Measurements from ENCODE around the gene ZCCHC24.

Gene ZCCHC24

DNA sequence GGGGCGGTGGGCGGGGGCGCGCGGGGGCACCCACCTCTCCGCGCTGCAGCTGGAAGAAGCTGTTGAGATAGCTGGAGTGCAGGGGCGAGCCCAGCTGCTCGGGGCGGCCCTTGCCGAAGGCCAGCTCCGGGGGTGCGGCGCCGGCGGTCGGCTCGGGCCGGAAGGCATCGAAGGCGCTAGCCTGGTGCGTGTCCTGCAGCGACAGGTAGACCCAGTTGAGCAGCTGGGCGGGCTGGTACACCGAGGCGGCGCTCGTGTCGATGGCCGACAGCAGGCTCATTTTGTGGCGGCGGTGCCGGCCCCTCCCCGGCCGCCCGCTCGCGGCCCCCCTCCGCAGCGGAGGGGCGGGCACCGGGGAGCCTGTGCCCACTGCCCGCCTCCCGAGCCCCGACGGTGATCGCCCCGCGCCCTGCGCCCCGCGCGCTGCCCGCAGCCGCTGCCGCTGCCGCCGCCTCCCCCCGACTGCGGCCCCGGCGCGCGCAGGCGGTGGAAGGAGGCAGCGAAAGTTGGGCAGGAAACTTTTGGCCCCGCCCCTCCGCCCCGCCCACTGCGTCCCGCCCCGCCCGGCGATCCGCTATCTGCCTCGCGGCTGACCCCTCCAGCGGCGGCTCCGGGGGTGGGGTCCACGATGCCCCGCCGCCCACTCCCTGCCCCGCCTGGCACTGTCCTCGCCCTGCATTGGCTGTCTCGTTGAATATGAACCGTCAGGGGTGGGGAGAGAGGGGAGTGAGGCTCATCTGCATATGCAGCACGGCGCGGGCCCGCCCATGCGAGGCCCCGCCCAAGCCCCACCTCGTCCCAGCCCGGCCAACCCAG lies at the start of gene ZCCHC24:
Gene ZCCHC24 (minus strand): TSS at position 464 of the 816 bp plus-strand sequence. CDS start 184 bp downstream, at position 280.
- peak; percentile 90 for DNase-seq (ENCODE audit: low read depth)

DNA sequence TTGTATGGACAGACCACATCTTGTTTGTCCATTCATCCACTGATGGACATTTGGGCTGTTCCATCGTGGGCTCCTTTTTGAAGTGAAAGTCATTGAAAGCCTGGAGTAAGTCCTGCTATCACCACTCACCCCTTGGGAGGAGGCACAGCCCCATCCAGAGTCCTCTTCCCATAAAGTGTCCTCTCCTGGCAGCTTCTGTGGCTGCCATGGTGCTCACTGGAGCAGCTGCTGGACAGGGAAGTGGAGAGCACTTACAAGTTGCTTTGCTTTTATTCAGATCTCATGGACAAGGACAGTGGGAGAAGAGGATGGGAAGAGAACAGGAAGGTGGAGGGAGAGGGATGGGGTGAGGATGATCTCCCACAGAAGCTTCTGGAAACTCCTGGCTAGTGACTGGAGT lies 48.4 kb upstream of the ZCCHC24 start:
- DNase-seq (ENCODE audit: low read depth), result no peak

DNA sequence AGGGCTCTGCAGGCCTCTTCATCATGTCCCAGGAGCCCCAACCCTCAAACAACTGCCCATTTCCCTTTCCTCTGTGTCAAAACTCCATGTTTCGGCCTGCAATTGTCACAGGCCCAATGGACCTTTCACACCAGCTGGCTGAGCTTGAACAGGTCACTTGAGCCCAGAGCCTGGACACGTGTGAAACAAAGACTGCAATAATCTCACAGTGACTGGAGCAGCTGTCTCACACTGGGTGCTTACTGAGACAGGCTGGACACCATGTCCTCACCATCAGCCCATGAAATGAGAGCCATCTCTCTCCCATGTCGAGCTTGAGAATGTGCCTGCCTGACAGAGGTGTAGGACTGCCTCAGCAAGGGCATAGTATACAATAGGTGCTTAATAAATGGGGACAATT lies 47.4 kb upstream of the ZCCHC24 start:
- no peak for DNase-seq (ENCODE audit: low read depth)

DNA sequence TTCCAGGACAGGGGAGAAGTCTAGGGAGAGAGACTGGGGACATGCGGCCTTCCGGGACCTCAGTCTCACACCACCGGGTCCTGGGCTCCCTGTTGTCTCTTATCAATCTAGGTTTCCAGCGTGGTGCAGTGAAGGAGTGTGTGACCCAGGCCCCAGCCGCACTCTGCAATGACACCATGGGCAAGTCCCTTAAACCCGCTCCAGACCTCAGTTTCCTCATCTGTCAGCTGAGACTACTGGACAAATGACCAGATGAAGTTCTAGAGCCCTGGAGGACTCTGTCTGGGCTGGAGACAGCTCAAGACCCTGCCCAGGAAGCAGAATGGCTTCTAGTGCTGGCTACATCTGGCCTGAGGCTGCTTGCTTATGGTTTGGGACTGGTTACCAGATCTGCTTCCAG lies 46.8 kb upstream of the ZCCHC24 start:
- DNase-seq (ENCODE audit: low read depth), result no peak

DNA sequence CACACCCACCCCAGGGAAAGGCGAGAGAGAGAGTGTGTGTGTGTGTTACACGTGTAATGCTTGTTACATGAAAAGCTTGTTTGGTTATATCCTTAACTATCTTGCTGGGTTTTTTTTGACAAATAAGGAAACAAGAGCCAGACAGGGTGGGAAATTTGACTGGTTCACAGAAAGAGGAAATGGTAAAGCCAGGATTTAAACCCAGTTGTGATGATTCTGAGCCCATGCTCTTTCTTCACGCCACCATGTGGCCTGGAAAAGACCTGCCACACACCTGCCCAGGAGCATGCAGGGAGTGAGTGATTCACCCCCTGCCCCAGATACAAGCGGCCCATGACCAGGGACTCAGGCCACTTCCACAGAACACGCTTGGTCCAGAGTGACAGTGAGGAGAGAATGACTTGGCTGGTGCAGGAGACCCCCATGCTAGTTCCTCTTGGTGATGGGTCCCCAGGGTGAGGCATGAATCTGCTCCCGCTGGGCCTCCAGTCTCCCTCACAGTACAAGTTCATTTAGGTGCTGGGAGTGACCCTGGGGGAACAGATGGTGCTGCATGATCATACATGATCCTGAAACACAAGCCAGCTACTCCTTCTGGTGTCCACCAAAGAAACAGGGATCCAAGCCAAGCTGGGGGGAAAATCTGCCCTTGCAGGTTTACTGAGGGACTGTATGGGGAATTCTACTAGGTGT lies 45.9 kb upstream of the ZCCHC24 start:
- no peak for DNase-seq (ENCODE audit: low read depth)

DNA sequence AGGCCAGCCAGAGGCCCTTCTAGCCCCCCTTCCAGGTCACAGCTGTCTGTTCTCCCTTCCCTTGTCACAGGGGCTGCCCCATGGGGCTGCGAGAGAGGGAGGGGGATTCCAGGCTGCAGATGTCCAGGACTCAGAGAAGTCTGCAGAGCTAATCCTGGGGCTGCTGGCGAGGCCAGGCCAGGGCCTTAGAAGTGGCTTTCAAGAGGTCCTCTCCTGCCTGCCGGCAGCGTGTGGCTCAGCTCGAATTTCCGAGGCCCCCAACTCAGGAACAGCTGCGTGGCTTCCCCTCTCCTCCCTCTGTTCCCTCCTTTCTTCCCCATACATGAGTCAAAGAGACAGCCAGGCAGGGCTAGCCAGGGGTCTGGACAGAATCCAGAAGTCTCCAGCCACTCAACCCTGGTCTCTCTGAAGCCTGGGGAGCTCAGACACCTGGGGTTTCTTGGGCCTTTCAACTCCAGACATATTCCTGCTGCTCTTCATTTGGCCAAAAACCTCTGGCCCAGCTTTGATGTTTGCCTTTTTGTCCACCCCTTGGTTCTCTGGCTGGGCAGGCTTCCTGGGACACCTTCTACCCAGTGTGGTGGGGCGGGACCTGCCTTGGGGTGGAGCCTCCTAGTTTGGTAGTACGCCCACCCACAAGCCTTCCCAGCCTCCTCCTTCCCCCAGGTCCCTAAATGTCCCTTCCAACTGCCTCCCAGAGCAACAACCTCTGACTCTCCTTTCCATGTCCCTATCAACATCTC lies 45.1 kb upstream of the ZCCHC24 start:
- no peak for DNase-seq (ENCODE audit: low read depth)

DNA sequence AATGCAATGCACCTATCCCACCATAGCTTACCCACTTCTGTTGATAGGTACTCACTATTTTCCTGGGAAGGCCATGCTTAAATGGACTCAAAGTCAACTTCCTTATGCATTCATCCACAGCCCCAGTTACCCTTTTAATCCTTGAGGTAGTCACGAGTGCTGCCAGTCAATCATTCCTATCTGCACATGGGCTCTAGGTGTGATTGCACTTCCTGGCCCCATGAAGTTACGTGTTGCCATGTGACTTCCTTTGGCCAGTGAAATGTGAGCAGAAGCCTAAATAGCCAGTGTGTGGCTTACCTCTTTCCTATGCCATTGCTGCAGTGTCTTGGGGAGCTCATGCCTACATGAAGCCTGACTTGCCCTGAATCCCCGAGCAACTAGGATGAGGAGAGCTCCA lies 43.4 kb upstream of the ZCCHC24 start:
- no peak for DNase-seq (ENCODE audit: low read depth)

DNA sequence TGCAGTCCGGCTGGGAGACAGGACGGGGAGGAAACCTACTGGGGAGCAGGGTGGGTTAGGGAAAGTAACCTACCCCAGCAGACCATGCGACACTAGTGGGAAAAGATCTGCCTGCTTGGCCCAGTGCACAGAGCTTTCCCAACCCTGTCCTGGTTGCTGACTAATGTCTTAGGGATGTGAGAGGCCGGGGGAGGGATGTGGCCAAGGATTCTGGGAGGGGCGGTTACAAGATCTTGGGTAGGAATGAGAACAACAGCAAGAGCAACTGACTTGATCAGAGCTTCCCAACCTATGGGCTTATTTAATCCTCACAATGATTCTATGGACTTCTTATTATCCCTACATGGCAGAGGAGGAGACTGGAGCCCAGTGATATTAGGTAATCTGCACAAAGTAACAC lies 42.9 kb upstream of the ZCCHC24 start:
- DNase-seq (ENCODE audit: low read depth), result no peak

DNA sequence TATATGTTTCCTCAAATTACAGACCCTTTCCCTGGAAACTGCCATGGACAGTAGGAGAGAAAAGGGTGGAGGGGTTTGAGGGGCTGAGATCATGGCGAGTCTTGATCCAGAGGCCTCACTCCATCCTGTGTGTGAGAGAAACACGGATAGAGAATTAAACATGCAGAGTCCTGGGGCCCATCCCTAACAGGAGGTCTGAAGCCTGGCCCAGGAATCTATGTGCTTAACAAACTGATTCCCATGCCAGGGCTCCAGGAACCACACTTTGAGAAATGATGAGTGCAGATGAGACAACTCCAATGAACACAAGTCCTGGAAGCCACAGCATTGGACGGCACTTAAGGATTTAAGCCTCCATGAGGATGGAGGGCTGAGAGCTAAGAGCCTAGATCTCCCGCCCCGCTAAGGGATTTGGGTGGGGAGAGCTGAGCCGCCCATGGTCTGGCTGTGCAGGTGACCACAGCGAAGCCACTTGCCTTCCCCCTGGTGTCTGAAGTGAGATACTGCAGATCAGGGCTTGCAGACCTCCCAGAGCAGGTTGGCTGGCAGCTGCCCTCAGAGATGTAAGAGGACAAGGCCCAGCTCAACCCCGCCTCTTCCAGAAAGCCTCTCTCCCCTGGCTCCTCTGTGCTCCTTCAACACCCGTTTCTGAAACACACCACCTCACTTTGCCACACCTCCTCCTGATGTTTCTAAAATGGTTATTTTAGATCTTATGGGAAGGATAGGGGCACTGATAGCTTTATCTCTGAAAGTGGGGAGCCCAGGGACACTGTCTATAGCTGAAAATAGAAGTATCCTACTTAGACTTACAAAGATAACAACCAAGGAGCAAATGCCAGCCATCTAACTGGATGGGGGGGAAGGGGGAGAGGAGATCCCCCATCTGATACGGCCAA lies 42.1 kb upstream of the ZCCHC24 start:
- DNase-seq (ENCODE audit: low read depth), result no peak

DNA sequence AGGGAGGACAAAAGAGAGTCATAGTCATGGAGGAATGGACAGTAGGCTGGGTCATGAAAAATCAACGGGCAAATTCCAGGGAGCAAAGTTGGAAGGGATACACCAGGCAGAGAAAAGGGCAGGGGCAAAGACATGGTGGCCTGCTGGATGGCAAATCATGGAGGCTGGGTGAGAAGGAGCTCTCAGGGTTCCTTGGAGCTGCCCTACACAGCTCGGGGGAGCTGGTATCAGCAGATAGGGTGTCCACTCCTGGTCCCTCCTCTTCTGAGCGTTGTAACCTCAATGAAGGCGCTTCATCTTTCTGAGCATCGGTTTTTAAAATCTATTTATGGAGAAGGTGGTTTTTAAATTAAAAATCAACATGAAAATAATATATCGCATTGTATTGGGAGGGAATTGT lies 39.1 kb upstream of the ZCCHC24 start:
- DNase-seq (ENCODE audit: low read depth), result no peak

DNA sequence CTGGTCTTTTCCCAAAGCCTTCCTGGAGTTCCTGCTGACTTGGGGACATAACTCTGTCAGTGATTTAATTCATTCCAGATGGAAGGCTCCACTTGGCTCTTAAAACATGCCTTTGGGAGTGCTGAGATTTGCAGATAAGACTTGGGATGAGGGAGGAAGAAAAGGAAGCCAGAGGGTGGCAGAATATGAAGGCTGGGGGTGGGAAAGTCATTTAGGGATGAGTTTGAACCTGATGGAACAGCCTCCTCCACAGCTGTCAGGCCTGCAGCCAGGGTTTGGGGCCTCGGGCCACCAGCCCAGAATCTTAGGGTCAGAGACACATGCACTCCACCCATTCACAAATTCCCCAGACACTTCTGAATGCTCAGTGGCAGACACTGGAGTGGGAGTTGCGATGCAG lies 38.5 kb upstream of the ZCCHC24 start:
- DNase-seq (ENCODE audit: low read depth), result no peak

DNA sequence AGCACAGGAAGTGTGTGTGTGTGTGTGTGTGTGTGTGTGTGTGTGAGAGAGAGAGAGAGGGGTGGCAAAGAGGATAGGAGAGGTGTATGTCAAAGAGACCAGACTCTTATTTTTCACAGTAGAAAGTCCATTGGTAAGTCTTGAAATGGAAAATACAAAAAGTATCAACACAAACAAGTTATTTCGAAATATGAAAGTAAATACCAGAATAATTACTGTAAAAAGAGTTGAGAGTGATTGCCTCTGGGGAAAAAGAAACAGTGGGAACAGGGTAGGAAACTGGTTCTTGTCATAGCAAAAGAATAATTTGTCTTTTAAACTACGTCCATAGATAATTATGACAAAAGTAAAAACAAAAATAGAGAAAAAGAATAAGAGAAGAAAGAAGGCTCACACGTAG lies 37.9 kb upstream of the ZCCHC24 start:
- no peak for DNase-seq (ENCODE audit: low read depth)

DNA sequence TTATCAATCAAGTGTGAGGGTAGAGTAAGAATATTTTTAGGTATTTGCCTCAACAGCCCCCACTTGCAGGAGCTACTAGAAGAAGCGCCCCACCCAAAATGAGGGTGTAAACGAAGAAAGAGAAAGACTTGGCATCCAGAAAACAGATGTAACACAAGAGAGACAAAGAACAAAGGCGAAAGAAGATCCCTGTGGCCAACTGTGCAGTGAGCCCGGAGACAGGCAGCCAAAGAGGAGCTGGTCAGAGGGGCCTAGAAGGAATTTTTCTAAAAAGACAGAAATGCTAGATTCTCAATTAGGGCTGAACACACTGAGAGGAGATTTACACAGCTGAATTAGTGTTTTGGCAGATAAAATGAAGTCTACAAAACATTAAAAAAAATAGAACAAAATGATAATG lies 37.3 kb upstream of the ZCCHC24 start:
- no peak for DNase-seq (ENCODE audit: low read depth)

DNA sequence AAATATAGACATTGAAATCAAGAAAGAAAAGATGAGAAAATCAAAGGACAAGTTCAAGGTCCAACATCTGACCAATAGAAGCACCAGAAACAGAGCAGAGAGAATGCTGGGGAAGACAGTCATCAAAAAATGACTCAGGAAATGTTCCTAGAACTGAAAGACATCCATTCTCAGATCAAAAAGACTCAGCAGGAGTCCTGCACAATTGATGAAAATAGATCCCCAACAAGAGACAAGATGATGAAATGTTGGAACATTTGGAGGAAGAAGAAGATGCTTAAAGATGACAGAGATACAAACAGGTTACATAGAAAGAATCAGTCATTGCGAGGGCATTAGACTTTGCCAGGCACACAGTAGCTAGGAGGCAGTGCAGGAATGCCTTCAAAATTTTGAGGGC lies 36.9 kb upstream of the ZCCHC24 start:
- no peak for DNase-seq (ENCODE audit: low read depth)

DNA sequence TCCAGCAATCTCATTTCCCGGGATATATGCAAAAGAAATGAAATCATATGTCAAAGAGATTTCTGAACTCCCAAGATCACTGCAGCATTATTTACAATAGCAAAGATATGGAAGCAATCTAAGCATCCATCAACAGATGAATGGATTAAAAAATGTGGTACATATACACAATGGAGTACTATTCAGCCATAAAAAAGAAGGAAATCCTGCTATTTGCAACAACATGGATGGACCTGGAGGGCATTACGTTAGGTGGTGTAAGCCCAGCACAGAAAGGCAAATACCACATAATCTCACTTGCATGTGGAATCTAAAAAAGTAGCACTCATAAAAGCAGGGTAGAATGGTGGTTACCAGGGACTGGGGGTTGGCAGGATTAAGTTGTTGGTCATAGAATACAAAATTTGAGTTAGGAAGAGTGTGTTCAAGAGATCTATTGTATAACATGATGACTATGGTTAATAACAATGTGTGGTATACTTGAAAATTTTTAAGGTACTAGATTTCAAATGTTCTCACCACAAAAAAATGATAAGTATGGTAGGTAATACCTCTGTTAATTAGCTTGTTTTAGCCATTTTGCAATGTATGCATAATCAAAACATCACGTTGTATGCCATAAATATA lies 34.0 kb upstream of the ZCCHC24 start:
- no peak for DNase-seq (ENCODE audit: low read depth)

DNA sequence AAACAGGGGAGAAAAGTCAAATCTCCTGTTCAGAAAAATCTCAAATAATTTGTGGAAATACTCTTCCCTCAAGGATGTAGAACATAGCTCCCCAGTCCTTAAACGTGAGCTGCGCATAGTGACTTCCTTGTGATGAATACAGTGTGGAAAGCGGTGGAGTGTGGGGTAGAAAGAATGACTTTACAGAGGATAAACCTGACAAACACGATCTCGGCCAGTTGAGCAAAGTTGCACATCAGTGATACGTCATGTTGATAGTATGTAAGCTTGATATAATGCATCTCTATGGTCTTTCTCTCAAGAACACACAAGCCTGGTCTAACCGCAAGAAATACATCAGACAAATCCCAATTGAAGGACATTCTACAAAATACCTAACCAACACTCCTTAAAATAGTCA lies 32.0 kb upstream of the ZCCHC24 start:
- no peak for DNase-seq (ENCODE audit: low read depth)

DNA sequence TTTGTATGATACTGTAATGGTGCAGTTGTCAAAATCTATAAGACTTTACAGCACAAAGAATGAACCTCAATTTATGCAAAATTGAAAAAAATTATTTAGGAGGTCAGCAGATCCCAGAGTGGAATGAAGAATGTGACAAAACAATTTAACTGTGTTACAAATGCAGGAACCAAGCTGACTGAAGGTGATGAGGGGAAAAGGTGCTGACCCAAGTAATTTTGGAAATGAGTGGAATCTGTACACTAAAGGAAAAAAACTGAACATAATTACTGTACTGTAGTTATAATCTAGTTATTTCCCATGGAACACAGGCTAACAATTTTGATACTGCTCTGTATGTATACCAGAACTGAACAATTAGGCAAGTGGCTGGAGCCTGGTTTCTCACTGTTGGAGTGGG lies 31.2 kb upstream of the ZCCHC24 start:
- no peak for DNase-seq (ENCODE audit: low read depth)

DNA sequence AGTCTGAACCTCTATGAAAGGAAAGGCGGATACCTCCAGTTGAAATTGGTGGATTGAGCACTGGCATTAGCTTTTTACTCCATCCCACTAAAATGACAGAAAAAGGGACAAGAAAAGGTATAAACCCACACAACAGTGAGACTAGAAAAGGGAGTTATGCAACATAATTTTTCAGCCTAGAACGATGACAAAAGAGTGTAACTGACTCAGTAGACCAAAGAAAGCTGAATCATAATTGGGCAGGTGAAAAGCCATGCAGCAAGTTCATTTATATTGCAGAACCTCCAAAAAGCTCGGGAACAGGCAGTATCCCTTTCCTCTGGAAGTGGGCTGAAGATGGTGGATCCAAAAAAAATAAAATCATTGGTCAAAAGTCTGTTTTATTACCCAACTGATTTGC lies 30.5 kb upstream of the ZCCHC24 start:
- no peak for DNase-seq (ENCODE audit: low read depth)

DNA sequence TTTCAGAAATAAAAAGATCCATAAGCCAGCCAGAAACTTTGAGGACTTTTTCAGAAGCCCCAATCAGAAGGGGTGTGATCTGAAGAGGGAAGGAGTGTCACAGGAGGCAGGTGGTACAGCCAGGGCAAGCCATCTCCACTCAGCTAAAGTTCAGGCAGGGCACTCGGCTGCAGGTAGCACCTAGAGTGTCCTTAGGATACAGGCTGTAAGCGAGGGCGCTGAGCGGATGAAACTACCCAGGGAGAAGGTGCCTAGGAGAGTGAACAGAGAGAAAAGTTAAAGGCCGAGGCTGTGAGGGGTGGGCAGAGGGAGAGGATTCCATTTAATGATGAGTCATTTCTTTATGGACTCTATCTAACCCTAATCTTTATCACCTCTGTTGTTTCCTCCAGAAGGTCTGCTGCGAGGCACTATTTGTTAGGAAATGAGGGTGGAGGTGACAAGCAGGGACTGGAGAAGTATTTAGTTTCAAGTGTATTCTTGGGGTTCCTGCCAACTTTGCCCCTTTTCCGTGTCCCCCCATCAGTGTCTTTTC lies 29.8 kb upstream of the ZCCHC24 start:
- no peak for DNase-seq (ENCODE audit: low read depth)

DNA sequence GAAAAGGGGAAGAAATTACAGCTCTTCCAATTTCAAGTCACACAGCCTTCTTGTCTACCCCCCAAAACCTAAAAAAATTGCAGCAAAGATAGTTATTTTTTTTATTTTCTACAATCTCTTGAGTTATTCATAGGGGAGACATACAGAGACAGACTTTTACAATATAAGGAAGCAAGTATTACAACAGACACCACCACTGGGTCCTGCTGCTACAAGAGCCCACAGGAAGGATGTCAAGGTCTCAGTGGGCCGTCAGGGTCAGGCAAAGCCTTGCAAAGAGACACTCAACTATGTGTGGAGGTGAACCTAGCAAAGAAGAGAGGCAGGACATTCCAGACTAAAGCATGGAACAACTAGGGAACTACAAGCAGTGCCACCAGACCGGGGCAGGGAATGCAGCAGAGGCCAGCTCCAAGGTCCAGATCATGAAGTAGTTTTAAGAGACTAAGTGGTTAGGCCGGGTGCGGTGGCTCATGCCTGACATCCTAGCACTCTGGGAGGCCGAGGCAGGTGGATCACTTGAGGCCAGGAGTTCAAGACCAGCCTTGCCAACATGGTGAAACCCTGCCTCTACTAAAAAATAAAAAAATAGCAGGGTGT lies 28.2 kb upstream of the ZCCHC24 start:
- DNase-seq (ENCODE audit: low read depth), result no peak

DNA sequence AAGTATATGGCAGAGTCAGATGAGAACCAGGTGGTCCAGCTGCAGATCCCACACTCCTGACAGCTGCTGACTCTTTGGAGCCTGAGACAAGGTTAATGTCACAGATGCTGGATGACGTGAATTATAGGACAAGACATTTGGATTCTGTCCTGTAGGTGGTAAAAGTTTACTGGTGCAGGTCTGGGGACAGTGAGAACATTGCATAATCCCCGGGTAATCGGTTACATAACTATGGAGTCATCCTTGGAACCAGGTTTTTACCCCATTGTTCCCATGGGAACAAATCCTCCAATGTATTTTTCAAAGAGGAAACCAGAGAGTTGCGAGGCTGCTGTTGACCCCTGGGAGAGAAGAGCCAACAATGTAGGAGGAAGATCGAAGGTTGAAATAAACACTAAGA lies 27.5 kb upstream of the ZCCHC24 start:
- DNase-seq (ENCODE audit: low read depth), result no peak
